HG03039 (cell line): Measurements from ENCODE around the gene FZR1.
"Not testable (repeated sequence)": the region's sequence is repeated elsewhere in the genome, so short reads cannot be mapped to it uniquely, and the experiment has no call there.

Experiments used
- ATAC-seq: cut with Tn5 transposase; IDR thresholded peaks from one replicate; pipeline ENCODE4 v1.9.1; 2021; ENCODE audit warnings: mild to moderate bottlenecking, moderate library complexity; ENCODE audit not compliant: unreplicated experiment

FZR1 gene

DNA sequence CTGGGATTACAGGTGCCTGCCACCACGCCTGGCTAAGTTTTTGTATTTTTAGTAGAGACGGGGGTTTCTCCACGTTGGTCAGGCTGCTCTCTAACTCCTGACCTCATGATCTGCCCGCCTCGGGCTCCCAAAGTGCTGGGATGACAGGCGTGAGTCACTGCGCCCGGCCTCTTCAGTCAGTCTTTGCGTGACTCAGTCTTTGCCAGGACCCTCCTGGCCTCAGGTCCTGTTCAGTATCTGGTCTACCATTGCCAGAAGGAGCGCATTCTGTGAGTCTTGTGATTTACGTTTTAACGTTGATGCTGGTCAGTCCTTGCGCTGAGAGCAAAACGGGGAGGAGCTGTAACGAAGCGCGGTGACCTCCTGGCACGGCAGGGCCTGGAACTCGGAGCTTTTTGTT is 59.0 kb downstream of the FZR1 start:
- ATAC-seq: no peak

DNA sequence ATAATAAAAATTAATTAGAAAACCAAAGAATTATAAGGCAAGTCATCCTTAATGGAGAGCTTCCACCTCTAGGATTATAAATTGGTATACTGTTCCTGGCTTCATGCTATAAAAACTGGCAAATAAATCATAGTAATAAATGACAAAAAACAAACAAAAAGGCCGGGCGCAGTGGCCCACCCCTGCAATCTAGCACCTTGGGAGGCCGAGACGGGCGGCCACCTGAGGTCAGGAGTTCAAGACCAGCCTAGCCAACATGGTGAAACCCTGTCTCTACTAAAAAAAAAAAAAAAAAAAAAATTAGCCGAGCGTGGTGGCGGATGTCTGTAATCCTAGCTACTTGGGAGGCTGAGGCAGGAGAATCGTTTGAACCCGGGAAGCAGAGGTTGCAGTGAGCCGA is 63.9 kb downstream of the FZR1 start:
- not testable (repeated sequence) for ATAC-seq

GRCh38 chr19:3570606-3571011 is 64.5 kb downstream of the FZR1 start:
- ATAC-seq: no peak

DNA sequence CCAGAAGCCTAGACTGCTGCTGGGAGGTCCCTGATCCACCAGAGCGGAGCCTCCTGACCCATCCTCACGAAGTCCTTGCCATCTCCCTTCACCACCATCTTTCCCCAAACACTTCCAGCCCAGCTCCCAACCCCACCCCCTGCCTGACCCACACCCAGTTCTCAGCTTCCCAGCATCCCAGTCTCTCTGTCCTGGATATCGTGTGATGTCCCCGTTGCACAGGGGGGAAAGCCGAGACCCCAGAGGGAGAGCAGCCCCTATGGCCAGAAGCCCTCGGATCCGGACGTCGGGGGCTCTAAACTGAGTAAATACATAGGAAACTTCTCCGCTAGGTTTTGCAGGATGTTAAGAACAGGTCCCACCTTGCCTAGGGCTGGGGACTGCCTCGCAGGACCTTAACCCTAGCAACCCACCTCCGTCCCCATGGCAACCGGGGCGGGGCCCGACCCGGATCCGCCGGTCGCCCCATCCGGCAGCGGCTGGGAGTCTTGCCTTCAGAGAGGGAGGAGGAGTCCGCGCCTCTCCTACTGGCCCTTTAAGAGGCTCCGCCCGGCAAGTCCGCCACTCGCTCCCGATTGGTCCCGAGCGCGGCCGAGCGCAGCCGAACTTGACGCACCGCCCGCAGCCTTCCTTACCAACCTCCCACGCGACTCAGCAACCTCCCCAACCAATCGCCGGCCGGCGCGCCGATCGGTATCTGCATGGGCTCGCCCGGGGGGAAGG is 66.2 kb downstream of the FZR1 start:
- peak; percentile 84 for ATAC-seq

GRCh38 chr19:3572855-3573161 is 66.7 kb downstream of the FZR1 start, which contains the start of gene HMG20B:
TSS of gene HMG20B (plus strand) at chr19:3572944. CDS start at chr19:3573310, 366 bp downstream.
- ATAC-seq: no peak

DNA sequence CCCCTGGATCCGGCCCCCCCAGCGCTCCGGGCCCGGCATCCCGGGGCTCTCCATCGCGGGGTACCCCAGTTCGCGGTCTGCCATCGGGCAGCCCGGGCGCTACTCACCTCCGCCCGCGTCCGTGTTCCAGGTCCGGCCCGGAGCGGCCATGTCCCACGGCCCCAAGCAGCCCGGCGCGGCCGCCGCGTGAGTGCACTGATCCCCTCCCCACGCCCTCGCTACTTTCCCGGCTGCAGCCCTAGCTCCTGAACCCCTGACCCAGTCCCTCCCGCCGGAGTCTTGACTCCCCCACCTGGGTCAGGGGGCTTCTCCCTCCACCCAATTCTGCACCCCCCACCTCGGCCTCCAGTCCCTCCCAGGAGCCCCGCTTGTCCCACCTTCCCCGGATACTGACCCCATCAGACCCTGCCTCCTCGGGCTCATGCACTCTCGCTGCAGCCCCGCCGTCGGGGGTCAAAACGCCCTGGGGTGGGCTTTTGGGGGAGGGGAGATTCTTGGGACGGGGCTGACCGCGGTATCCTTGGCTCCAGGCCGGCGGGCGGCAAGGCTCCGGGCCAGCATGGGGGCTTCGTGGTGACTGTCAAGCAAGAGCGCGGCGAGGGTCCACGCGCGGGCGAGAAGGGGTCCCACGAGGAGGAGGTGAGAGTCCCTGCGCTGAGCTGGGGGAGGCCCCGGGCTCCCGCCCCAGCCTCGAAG is 67.2 kb downstream of the FZR1 start:
- ATAC-seq: peak; percentile 7

DNA sequence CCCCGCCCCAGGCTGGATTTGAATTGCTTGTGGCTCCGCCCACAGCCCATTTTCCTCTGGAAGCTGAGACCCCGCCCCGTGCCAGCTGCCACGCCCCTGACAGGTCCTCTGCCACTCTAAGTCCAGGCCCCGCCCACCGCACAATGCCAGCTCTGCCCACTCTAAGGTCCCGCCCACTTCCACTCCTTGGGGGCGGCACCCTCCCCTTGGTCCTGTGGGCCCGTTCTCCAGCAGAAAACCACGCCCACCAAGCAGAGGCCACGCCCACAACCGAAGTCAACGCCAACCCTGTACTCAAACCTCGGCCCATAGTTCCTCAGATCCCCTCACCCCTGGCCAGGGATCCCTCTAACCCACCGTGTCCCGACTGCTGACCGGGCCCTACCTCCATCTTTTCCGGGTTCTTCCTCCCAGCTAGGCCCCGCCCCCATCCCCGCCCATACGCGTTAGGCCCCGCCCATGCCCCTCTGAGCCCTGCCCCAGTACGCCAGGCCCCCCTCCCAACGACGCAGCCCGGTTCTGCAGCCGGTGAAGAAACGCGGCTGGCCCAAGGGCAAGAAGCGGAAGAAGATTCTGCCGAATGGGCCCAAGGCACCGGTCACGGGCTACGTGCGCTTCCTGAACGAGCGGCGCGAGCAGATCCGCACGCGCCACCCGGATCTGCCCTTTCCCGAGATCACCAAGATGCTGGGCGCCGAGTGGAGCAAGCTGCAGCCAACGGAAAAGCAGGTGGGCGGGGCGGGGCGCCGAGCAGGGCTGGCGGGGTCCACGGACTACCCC is 67.9 kb downstream of the FZR1 start:
- ATAC-seq: no peak

DNA sequence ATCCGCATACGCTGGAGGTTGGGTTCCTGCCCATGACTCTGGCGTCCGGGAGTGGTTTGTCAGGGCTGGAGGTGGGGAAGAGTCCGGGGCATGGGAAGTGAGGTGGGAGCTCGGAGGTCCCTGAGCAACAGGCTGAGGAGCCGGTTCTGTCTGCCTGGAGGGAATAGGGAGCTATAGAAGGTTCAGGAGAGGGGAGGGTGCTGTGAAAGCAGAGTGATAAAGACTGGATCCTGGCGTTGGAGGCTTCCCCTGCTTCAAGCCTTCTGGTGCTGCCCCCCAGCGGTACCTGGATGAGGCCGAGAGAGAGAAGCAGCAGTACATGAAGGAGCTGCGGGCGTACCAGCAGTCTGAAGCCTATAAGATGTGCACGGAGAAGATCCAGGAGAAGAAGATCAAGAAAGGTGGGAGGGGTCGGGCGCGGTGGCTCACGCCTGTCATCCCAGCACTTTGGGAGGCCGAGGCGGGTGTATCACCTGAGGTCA is 69.2 kb downstream of the FZR1 start:
- ATAC-seq: no peak

DNA sequence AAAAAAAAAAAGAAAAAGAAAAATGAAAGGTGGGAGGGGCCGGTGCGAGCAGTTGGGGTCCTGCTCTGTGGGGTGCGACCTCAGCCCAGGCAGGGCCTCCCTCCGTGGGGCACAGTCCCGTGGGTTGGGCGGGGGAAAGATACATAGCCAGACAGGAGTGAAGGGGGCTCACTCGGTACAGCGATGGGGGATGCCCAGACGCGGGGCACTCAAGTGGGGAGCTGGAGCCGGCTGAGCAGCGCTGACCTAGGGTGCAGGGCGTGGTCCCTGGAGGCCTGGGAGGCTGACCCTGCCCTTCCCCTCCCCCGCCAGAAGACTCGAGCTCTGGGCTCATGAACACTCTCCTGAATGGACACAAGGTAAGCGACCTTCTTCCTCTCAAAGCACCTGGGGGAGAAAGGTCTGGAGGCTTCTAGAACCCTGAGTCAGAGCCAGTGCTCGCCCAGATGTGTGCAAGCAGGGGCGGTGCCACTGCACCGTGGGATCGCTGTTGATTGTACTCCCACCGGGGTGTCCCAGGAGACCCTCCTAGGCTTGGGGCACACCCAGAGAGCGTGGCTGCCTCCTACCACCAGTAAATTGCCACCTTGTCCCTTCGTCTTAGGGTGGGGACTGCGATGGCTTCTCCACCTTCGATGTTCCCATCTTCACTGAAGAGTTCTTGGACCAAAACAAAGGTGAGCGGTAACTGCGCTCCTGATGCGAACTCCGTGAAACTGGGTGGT is 70.0 kb downstream of the FZR1 start:
- no peak for ATAC-seq

GRCh38 chr19:3576696-3577443 is 70.8 kb downstream of the FZR1 start:
- ATAC-seq: no peak

DNA sequence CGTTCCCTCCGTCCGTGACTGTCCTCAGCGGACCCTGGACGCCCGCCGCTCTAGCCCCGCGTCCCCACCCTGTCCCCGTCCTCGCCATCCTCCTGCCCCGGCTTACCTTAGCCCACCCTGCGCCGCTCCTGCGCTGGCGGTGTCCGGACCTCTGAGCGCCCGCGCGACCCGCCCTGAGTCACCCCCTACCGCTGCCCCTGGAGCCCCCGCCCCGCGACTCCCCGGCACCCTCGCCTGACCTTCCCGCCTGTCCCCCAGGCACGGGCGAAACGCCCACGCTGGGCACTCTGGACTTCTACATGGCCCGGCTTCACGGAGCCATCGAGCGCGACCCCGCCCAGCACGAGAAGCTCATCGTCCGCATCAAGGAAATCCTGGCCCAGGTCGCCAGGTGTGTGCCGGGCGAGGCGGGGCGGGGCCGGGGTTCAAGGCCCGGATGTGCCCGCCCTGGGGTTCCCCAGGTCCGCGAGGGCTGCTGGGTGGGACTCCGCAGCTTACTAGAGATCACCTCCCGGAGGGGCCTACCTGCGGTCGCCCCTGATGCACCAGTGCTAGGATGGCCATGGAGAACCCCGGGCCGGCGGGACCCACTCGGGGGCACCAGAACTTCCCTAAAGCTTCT is 71.7 kb downstream of the FZR1 start:
- ATAC-seq: no peak

GRCh38 chr19:3578390-3578789 is 72.3 kb downstream of the FZR1 start:
- no peak for ATAC-seq

GRCh38 chr19:3580156-3580934 is 74.2 kb downstream of the FZR1 start:
- no peak for ATAC-seq

DNA sequence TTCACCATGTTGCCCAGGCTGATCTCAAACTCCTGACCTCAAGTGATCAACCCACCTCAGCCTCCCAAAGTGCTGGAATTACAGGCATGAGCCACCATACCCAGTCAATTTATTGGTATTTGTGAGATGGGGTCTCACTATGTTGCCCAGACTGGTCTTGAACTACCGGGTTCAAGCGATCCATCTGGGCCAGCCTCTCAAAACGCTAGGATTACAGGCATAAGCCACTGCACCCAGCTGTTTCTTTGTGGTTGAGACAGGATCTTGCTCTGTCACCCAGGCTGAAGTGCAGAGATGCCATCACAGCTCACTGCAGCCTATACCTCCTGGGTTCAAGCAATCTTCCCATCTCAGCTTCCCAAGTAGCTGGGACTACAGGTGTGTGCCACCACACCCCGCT is 75.7 kb downstream of the FZR1 start:
- not testable (repeated sequence) for ATAC-seq

DNA sequence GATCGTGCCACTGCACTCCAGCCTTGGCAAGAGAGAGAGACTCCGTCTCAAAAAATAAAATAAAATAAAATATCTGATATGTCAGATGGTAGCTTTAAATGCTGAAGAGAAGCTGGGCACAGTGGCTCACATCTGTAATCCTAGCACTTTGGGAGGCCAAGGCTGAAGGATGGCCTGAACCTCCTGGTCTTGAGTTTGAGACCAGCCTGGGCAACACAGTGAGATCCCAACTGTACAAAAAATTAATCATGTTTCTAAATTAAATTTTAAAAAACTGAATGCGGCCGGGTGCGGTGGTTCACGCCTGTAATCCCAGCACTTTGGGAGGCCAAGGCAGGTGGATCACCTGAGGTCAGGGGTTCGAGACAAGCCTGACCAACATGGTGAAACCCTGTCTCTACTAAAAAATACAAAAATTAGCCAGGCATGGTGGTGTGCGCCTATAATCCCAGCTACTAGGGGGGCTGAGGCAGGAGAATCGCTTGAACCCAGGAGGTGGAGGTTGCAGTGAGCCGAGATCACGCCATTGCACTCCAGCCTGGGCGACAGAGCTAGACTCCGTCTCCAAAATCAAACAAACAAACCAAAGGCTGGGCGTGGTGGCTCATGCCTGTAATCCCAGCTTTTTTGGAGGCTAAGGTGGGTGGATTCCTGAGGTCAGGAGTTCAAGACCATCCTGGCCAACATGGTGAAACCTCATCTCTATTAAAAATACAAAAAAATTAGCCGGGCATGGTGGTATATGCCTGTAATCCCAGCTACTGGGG is 78.1 kb downstream of the FZR1 start:
- ATAC-seq: not testable (repeated sequence)

DNA sequence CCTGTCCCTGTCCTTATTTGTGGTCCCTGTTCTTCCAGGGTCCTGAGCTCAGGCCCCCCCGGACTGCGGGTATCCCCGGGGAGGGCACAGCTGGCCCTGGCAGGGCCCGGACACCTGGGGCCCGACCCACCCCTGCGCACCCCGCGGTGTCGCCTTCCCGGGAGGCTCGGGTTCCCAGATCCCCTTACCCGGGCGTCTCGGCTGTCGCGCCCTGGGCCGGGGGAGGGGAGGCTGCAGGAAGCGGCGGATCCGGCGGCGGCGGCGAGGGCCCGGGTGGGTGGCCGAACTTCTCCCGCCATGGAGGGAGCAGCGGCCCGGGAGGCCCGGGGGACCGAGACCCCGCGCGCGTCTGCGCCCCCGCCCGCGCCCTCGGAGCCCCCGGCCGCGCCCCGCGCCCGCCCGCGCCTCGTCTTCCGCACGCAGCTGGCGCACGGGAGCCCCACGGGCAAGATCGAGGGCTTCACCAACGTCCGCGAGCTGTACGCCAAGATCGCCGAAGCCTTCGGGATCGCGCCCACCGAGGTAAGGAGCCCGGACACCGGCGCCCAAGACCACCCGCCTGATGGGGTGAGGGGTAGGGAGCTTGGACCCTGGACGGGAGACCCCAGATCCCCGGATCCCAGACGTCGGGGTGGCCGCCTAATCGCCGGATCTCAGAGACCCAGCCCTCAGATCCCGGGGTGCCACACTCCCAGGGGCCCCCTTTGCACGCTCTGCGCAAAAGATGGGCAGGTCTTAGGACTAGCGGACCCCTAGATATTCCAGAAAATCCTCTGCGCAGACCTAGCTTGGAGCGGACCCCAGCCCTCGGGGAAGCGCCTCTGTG is 79.4 kb downstream of the FZR1 start, which contains the start of gene GIPC3:
GIPC3 (plus strand) TSS at position 178 of the 826 bp plus-strand sequence; CDS start at position 298, 120 bp downstream.
- ATAC-seq: no peak

- ATAC-seq: no peak
These were observed 80.1 kb downstream of the FZR1 start for GRCh38 chr19:3586127-3586626.
